GM12878 (cell line): ENCODE results near the gene DLG2. TPM values are rescaled to one million over a fixed set of nuclear protein-coding genes. Genes with fewer than 3 reads are reported as not detected.

Source experiments
- ATAC-seq: fragments of 200-7000 bp; cut with Tn5 transposase; 3 replicates; pipeline ENCODE4 v1.9.1; 2020; ENCODE audit warnings: mild to moderate bottlenecking, moderate library complexity
- BruUV-seq: library from RNA; stranded (reverse); fragments of 400-500 nt; replicated peaks from 2 replicates; lab custom pipeline; 2021; lab: Mats Ljungman, UMichigan
- CTCF ChIA-PET: fragments of 300-600 bp; sonication (Branson Sonifier 250); formaldehyde crosslinking; extraction: SDS; loops from one replicate; lab custom pipeline; 2021; ENCODE audit warnings: inconsistent platforms; lab: Yijun Ruan, JAX
- POLR2A ChIA-PET: fragments of 350-600 bp; formaldehyde crosslinking; extraction: SDS; loops from one replicate; lab custom pipeline; 2021; ENCODE audit warnings: inconsistent platforms; lab: Charles Lee
- RAD21 ChIA-PET: fragments of 300-600 bp; sonication (Branson Sonifier 250); formaldehyde crosslinking; loops from one replicate; lab custom pipeline; 2023; ENCODE audit warnings: antibody characterized with exemption; ENCODE audit not compliant: unreplicated experiment; lab: Charles Lee
- SMC1A ChIA-PET: fragments of 300-600 bp; sonication (Branson Sonifier 250); formaldehyde crosslinking; loops from one replicate; lab custom pipeline; 2023; ENCODE audit not compliant: unreplicated experiment, uncharacterized antibody; lab: Charles Lee
- DNase-seq: peaks from one replicate; pipeline ENCODE4 v3.0.0-alpha.2; 2011; ENCODE audit warnings: low read depth, low spot score
- FAIRE-seq: peaks from 3 replicates; lab custom pipeline; 2011; peaks lifted over from hg19 to GRCh38; lab: Jason Lieb, UNC
- H2AFZ ChIP-seq: 2 replicates; pipeline ENCODE4 v1.6.0; 2011; ENCODE audit warnings: low read depth, low read length, control low read depth; ENCODE audit not compliant: control insufficient read depth
- H3K27ac ChIP-seq: 2 replicates; pipeline ENCODE4 v1.5.1; 2011; ENCODE audit warnings: control low read depth; ENCODE audit not compliant: control insufficient read depth, insufficient read depth
- H3K27me3 ChIP-seq, 2 experiments: replicated peaks in 1 of 2; 2 replicates each; pipeline versions ENCODE4 v1.6.0 to v1.6.1; 2011; ENCODE audit warnings: low read length in 1 of 2; ENCODE audit not compliant: control insufficient read depth in 2 of 2, insufficient read depth in 2 of 2
- H3K36me3 ChIP-seq, 2 experiments: 2 replicates each; pipeline ENCODE4 v1.5.1; 2011; ENCODE audit warnings: low read length in 1 of 2; ENCODE audit not compliant: control insufficient read depth in 2 of 2, insufficient read depth in 2 of 2
- H3K4me1 ChIP-seq: 2 replicates; pipeline ENCODE4 v1.6.1; 2011; ENCODE audit warnings: mild to moderate bottlenecking, low read length, moderate library complexity, mixed read lengths; ENCODE audit not compliant: control insufficient read depth, insufficient read depth
- H3K4me2 ChIP-seq: 2 replicates; pipeline ENCODE4 v1.6.0; 2011; ENCODE audit warnings: control low read depth; ENCODE audit not compliant: control insufficient read depth, insufficient read depth
- H3K4me3 ChIP-seq: fragments of 200-600 bp; sonication (generic); 2 replicates; pipeline ENCODE4 v1.5.1; 2016
- H3K79me2 ChIP-seq: 2 replicates; pipeline ENCODE4 v1.6.0; 2011; ENCODE audit warnings: low read length; ENCODE audit not compliant: control insufficient read depth, insufficient read depth
- H3K9ac ChIP-seq: 2 replicates; pipeline ENCODE4 v1.8.0; 2011; ENCODE audit warnings: low read length, control low read depth, mixed read lengths; ENCODE audit not compliant: control insufficient read depth, insufficient read depth
- H3K9me3 ChIP-seq: replicated peaks from 3 replicates; pipeline ENCODE4 v1.5.1; 2011; ENCODE audit warnings: mild to moderate bottlenecking, low read length; ENCODE audit not compliant: control insufficient read depth, insufficient read depth
- H4K20me1 ChIP-seq: 2 replicates; pipeline ENCODE4 v1.6.0; 2011; ENCODE audit not compliant: control insufficient read depth, insufficient read depth
- BMI1 ChIP-seq: fragments of 450-650 bp; IDR thresholded peaks from 2 replicates; pipeline ENCODE4 v1.6.1; 2016; ENCODE audit warnings: mild to moderate bottlenecking, moderate library complexity, borderline replicate concordance
- EGR1 ChIP-seq, 2 experiments: IDR thresholded peaks; 1 replicate in 1 of 2; 2 replicates in 1 of 2; pipeline ENCODE4 v1.6.1; 2011 to 2012; ENCODE audit warnings: low read depth in 2 of 2, low read length in 2 of 2, borderline replicate concordance in 1 of 2, mild to moderate bottlenecking in 1 of 2, moderate library complexity in 1 of 2
- MTA2 ChIP-seq: fragments of 450-650 bp; IDR thresholded peaks from 2 replicates; pipeline ENCODE4 v1.6.1; 2016; ENCODE audit warnings: low read depth, mild to moderate bottlenecking, moderate library complexity
- MXI1 ChIP-seq: fragments of 150-350 bp; IDR thresholded peaks from 2 replicates; pipeline ENCODE4 v1.6.1; 2011; ENCODE audit warnings: low read depth, mild to moderate bottlenecking, inconsistent platforms, low read length, improper control_type of control experiment
- NFXL1 ChIP-seq: fragments of 450-650 bp; IDR thresholded peaks from 2 replicates; pipeline ENCODE4 v1.6.1; 2017; ENCODE audit warnings: antibody characterized with exemption, mild to moderate bottlenecking, borderline replicate concordance
- POU2F2 ChIP-seq: IDR thresholded peaks from 3 replicates; pipeline ENCODE4 v1.6.1; 2011; ENCODE audit warnings: low read depth, mild to moderate bottlenecking, low read length, borderline replicate concordance
- SMARCA5 ChIP-seq: fragments of 450-650 bp; IDR thresholded peaks from 2 replicates; pipeline ENCODE4 v1.6.1; 2017; ENCODE audit warnings: mild to moderate bottlenecking
- SP1 ChIP-seq: IDR thresholded peaks from one replicate; pipeline ENCODE4 v1.6.1; 2011; ENCODE audit warnings: low read depth, low read length
- SPI1 ChIP-seq: IDR thresholded peaks from 2 replicates; pipeline ENCODE4 v1.6.1; 2011; ENCODE audit warnings: low read depth, mild to moderate bottlenecking, low read length, moderate library complexity, borderline replicate concordance; ENCODE audit not compliant: insufficient read depth
- TCF3 ChIP-seq: IDR thresholded peaks from 2 replicates; pipeline ENCODE4 v1.6.1; 2012; ENCODE audit warnings: low read depth, mild to moderate bottlenecking, low read length, borderline replicate concordance; ENCODE audit not compliant: insufficient read depth
- ZNF622 ChIP-seq: fragments of 450-650 bp; IDR thresholded peaks from 2 replicates; pipeline ENCODE4 v1.6.1; 2017; ENCODE audit warnings: mild to moderate bottlenecking, inconsistent platforms
- ZSCAN29 ChIP-seq: fragments of 450-650 bp; IDR thresholded peaks from 2 replicates; pipeline ENCODE4 v1.6.1; 2017; ENCODE audit warnings: mild to moderate bottlenecking, moderate library complexity
- WGBS: methylation state at CpG from one replicate; pipeline ENCODE4 v1.1.6; 2016; ENCODE audit warnings: low lambda C conversion rate; ENCODE audit not compliant: insufficient replicate concordance, insufficient coverage; ENCODE audit errors: missing lambda C conversion rate; 5-methylcytosine and 5-hydroxymethylcytosine counted together
- in situ Hi-C: fragments of 300-500 bp; cut with MboI; formaldehyde crosslinking; loops from 9 replicates; pipeline ENCODE4 v1.14.3; 2018; ENCODE audit warnings: mixed read lengths
- intact Hi-C: fragments of 100-400 bp; cut with micrococcal nuclease; formaldehyde crosslinking; loops from one replicate; pipeline ENCODE4 v1.14.2; 2022; ENCODE audit not compliant: unreplicated experiment
- polyA plus RNA-seq, 11 experiments: library from polyadenylated mRNA; depleted of rRNA in 4 of 11; unstranded in 6 of 11; stranded (reverse) in 5 of 11; fragments of >200 nt; fragmentation: Nextera tagmentation in 4 of 11; fragmentation: Illumina TruSeq in 1 of 11; extraction: Ambion mirVana in 4 of 11; extraction: Trizol in 1 of 11; gene quantifications; 1 replicate in 1 of 11; 2 replicates in 10 of 11; pipeline versions ENCODE4 v1.2.1 to v1.2.3, GENCODE V29; 2011 to 2016; ENCODE audit warnings: inconsistent platforms in 2 of 11, missing spikeins in 2 of 11, low read depth in 1 of 11
- total RNA-seq, 4 experiments: library from RNA; depleted of rRNA in 3 of 4; stranded (reverse); fragments of >200 nt in 3 of 4; fragmentation: Illumina TruSeq in 1 of 4; extraction: Trizol in 1 of 4; gene quantifications; 2 replicates each; pipeline versions ENCODE4 v1.2.1 to v1.2.3, GENCODE V29; 2013 to 2021
- TF ChIP-seq, protein P1 (sequence below): fragments of 450-650 bp; IDR thresholded peaks from 2 replicates; pipeline ENCODE4 v1.6.1; 2018; ENCODE audit warnings: mild to moderate bottlenecking, low read depth, moderate library complexity; ENCODE audit not compliant: partially characterized antibody
- TF ChIP-seq, protein P2 (sequence below): IDR thresholded peaks from 2 replicates; pipeline ENCODE4 v1.6.1; 2012; ENCODE audit warnings: low read depth, low read length, improper control_type of control experiment
- TF ChIP-seq, protein P3 (sequence below): fragments of 450-650 bp; IDR thresholded peaks from 2 replicates; pipeline ENCODE4 v1.6.1; 2016; ENCODE audit warnings: mild to moderate bottlenecking

Gene DLG2
- total and polyA plus RNA-seq, 10 of the 15 experiments (the other 5 are each of a cell fraction or from before 2014, with no cell fraction given), result 0.09 to 0.98 (median 0.35) TPM

DNA sequence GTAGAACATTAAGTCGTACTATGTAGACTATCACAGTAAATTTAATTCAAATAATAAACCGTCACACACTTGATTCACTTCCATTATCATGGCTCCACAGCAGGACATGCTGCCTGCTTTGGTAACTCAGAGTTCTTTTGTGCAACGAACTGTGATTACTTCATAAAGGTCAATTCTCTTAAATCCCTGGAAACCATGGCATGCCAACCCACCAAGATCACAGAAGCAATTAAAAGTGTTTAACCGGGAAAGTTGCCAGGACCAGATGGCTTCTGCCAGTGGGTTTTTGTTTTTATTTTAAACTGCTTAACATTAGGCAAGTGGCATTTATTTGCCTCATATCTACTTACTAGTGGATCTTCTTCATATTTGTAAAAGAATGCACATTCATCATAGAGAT is 1162.1 kb downstream of the DLG2 start (continued):
- TF ChIP-seq, protein P1, sequence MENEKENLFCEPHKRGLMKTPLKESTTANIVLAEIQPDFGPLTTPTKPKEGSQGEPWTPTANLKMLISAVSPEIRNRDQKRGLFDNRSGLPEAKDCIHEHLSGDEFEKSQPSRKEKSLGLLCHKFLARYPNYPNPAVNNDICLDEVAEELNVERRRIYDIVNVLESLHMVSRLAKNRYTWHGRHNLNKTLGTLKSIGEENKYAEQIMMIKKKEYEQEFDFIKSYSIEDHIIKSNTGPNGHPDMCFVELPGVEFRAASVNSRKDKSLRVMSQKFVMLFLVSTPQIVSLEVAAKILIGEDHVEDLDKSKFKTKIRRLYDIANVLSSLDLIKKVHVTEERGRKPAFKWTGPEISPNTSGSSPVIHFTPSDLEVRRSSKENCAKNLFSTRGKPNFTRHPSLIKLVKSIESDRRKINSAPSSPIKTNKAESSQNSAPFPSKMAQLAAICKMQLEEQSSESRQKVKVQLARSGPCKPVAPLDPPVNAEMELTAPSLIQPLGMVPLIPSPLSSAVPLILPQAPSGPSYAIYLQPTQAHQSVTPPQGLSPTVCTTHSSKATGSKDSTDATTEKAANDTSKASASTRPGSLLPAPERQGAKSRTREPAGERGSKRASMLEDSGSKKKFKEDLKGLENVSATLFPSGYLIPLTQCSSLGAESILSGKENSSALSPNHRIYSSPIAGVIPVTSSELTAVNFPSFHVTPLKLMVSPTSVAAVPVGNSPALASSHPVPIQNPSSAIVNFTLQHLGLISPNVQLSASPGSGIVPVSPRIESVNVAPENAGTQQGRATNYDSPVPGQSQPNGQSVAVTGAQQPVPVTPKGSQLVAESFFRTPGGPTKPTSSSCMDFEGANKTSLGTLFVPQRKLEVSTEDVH, result no peak
- TF ChIP-seq, protein P2, sequence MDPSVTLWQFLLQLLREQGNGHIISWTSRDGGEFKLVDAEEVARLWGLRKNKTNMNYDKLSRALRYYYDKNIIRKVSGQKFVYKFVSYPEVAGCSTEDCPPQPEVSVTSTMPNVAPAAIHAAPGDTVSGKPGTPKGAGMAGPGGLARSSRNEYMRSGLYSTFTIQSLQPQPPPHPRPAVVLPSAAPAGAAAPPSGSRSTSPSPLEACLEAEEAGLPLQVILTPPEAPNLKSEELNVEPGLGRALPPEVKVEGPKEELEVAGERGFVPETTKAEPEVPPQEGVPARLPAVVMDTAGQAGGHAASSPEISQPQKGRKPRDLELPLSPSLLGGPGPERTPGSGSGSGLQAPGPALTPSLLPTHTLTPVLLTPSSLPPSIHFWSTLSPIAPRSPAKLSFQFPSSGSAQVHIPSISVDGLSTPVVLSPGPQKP, result no peak
- TF ChIP-seq MTA2 (no peak), NFXL1 (no peak), SP1 (no peak)

GRCh38 chr11:84455691-84456090 is 1171.5 kb downstream of the DLG2 start:
- no peaks in the 10 kb centered on the region for H3K9me3 ChIP-seq
- FAIRE-seq (no peak), ATAC-seq (no peak), DNase-seq (no peak)
- in situ Hi-C loops (no loop called here), intact Hi-C loops (no loop called here)
- SMC1A ChIA-PET, result no interaction called here
- H3K27ac ChIP-seq, result no peak overlapping the region
- CTCF ChIA-PET, result no interaction called here
- RAD21 ChIA-PET, result no interaction called here
- H3K4me2 ChIP-seq, result no peak overlapping the region
- H3K27me3 ChIP-seq, result no peaks in the 10 kb centered on the region
- no peaks in the 10 kb centered on the region for H3K79me2 ChIP-seq
- H4K20me1 ChIP-seq, result no peaks in the 10 kb centered on the region
- H2AFZ ChIP-seq, result no peak overlapping the region
- no peaks in the 10 kb centered on the region for H3K36me3 ChIP-seq
- no peak for TF ChIP-seq MXI1
- TF ChIP-seq ZSCAN29, result no peak
- no peak for TF ChIP-seq TCF3
- no peak for TF ChIP-seq SPI1
- TF ChIP-seq ZNF622, result no peak
- TF ChIP-seq BMI1, result no peak
- TF ChIP-seq, protein P3, sequence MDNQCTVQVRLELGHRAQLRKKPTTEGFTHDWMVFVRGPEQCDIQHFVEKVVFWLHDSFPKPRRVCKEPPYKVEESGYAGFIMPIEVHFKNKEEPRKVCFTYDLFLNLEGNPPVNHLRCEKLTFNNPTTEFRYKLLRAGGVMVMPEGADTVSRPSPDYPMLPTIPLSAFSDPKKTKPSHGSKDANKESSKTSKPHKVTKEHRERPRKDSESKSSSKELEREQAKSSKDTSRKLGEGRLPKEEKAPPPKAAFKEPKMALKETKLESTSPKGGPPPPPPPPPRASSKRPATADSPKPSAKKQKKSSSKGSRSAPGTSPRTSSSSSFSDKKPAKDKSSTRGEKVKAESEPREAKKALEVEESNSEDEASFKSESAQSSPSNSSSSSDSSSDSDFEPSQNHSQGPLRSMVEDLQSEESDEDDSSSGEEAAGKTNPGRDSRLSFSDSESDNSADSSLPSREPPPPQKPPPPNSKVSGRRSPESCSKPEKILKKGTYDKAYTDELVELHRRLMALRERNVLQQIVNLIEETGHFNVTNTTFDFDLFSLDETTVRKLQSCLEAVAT, result no peak
- no peak for TF ChIP-seq POU2F2
- no peak for TF ChIP-seq SMARCA5
- no peak for TF ChIP-seq EGR1 (IDR thresholded peaks at IDR 0.05; ENCODE audit: borderline replicate concordance in 1 of 2, low read depth in 2 of 2, low read length in 2 of 2)
- POLR2A ChIA-PET, result no interaction called here
- WGBS, result 78% methylated on average over 3 of the region's 3 CpGs
- no peak overlapping the region for H3K9ac ChIP-seq
- H3K4me3 ChIP-seq, result no peak overlapping the region
- H3K4me1 ChIP-seq, result no peaks in the 10 kb centered on the region
- BruUV-seq, result no TSS peak
